ENCODE results near the gene FAM89B.

DNA sequence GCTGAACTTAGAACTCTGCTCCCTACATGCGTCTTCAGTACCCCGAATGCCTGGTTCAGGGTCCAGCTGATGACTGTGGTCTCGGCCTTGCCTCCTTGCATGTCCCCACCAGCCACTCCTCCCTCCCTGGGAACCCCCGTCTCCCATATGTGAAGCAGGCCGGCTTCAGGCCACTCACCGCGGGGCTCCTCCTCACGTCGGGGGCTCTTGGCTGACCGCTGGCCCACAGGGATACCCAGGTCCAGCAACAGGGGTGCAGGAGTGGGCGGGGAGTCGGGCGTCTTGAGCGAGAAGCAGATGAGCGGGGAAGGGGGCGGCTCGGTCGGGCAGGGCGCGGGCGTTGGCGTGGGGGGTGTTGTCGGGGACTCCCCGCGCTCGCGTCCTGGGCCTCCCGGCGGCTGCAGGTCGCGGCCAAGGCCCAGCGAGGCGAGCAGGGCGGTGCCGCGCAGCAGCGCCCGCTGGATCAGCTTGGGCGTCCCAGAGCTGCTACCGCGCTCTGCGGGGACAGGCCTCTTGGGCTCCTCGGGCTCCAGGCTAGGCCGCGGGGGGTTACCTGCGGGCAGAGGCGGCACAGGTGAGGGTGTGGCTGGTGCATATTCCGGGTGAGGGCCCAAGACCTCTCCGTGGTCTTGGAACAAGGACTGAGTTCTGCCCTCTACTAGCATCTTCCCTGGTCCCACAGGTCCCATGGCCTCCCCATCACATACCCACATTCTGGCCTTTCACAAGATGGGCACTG is 27.0 kb downstream of the FAM89B start:
- TF ChIP-seq EZH2 (IDR thresholded peaks at IDR 0.05; ENCODE audit: borderline replicate concordance, insufficient read depth, low read length, poor library complexity, severe bottlenecking) (no peak), REST (IDR thresholded peaks at IDR 0.05; ENCODE audit: borderline replicate concordance) (no peak)

Measured in neural cell (in vitro differentiated cells).